Esophagus squamous epithelium (tissue), 5 donors: ENCODE measurements around the gene EIF2D. TPM values are rescaled to one million over a fixed set of nuclear protein-coding genes. Genes with fewer than 3 reads are reported as not detected.

Source experiments
- DNase-seq: peaks from one replicate; lab custom pipeline; 2025; lab: John Stamatoyannopoulos, UW
- H3K27ac ChIP-seq, 4 donors: fragments of 200-600 bp; sonication (generic); one replicate each; pipeline ENCODE4 v1.5.1; 2016 to 2019; ENCODE audit warnings: mild to moderate bottlenecking in 1 of 4
- H3K27me3 ChIP-seq, 4 donors: fragments of 200-600 bp; sonication (generic); 1 replicate in 3 of 4; 2 replicates in 1 of 4; pipeline versions ENCODE4 v1.5.1 to v1.6.0; 2017 to 2021; ENCODE audit warnings: antibody characterized with exemption in 1 of 4
- H3K36me3 ChIP-seq, 3 donors: fragments of 200-600 bp; sonication (generic); one replicate each; pipeline ENCODE4 v1.5.1; 2016 to 2019
- H3K4me1 ChIP-seq, 3 donors: fragments of 200-600 bp; sonication (generic); one replicate each; pipeline ENCODE4 v1.5.1; 2017 to 2019
- H3K4me3 ChIP-seq, 4 donors: fragments of 200-600 bp; sonication (generic); 1 replicate in 3 of 4; 2 replicates in 1 of 4; pipeline ENCODE4 v1.5.1; 2016 to 2019; ENCODE audit warnings: mild to moderate bottlenecking in 2 of 4, moderate library complexity in 1 of 4
- H3K9me3 ChIP-seq, 3 donors: fragments of 200-600 bp; sonication (generic); one replicate each; pipeline ENCODE4 v1.5.1; 2016 to 2019
- POLR2A ChIP-seq, 4 donors: fragments of 450-650 bp; IDR thresholded peaks; one replicate each; pipeline ENCODE4 v1.6.1; 2017; ENCODE audit warnings: antibody characterized with exemption in 4 of 4, mild to moderate bottlenecking in 4 of 4, moderate library complexity in 3 of 4
- WGBS, 2 donors: methylation state at CpG; one replicate each; pipeline ENCODE4 v1.1.5; 2018; 5-methylcytosine and 5-hydroxymethylcytosine counted together
- intact Hi-C: fragments of 100-400 bp; cut with DNase I; formaldehyde crosslinking; loops from one replicate; pipeline ENCODE4 v1.15.0; 2022
- total RNA-seq, 4 donors: library from RNA; depleted of rRNA; stranded (reverse); fragments of >200 nt; gene quantifications; one replicate each; pipeline ENCODE4 v1.1.0, GENCODE V29; 2016
- TF ChIP-seq, protein P1 (sequence below), 6 experiments: fragments of 450-650 bp in 4 of 6; fragments of 200-600 bp in 2 of 6; sonication (generic) in 2 of 6; IDR thresholded peaks; one replicate each; pipeline ENCODE4 v1.5.1; 2016 to 2019; ENCODE audit warnings: antibody characterized with exemption in 6 of 6, mild to moderate bottlenecking in 4 of 6, moderate library complexity in 4 of 6
- donor health status: DM: yes; HTN: yes; CAD: no.

EIF2D gene
- total RNA-seq, 4 donors from 2014 or later = 26.8 to 54.4 (median 42.2) TPM

GRCh38 chr1:206547104-206547503 lies 65.2 kb downstream of the EIF2D start:
- H3K27me3 ChIP-seq = no peaks in the 10 kb centered on the region
- H3K9me3 ChIP-seq = no peaks in the 10 kb centered on the region
- intact Hi-C loops = no loop called here
- H3K4me1 ChIP-seq = peaks cover 0 to 44% (median 5%) of the 10 kb centered on the region in 3 donors
- H3K27ac ChIP-seq = no peak overlapping the region
- no peak overlapping the region for H3K4me3 ChIP-seq
- peaks cover 0 to 14% (median 0%) of the 10 kb centered on the region in 3 donors for H3K36me3 ChIP-seq
- no peak for DNase-seq
- no peak for TF ChIP-seq POLR2A (IDR thresholded peaks at IDR 0.05)
- TF ChIP-seq, protein P1, sequence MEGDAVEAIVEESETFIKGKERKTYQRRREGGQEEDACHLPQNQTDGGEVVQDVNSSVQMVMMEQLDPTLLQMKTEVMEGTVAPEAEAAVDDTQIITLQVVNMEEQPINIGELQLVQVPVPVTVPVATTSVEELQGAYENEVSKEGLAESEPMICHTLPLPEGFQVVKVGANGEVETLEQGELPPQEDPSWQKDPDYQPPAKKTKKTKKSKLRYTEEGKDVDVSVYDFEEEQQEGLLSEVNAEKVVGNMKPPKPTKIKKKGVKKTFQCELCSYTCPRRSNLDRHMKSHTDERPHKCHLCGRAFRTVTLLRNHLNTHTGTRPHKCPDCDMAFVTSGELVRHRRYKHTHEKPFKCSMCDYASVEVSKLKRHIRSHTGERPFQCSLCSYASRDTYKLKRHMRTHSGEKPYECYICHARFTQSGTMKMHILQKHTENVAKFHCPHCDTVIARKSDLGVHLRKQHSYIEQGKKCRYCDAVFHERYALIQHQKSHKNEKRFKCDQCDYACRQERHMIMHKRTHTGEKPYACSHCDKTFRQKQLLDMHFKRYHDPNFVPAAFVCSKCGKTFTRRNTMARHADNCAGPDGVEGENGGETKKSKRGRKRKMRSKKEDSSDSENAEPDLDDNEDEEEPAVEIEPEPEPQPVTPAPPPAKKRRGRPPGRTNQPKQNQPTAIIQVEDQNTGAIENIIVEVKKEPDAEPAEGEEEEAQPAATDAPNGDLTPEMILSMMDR (IDR thresholded peaks at IDR 0.05) = no peak
- WGBS, 2 donors = 84 to 94% methylated on average over 6 to 7 of the region's 7 CpGs

- Histone ChIP-seq H3K27me3 (no peaks in the 10 kb centered on the region), H3K4me1 (peaks cover 3 to 39% (median 9%) of the 10 kb centered on the region in 3 donors), H3K9me3 (no peaks in the 10 kb centered on the region), H3K4me3 (no peak overlapping the region), H3K27ac (no peak overlapping the region), H3K36me3 (peaks cover 0 to 20% (median 0%) of the 10 kb centered on the region in 3 donors)
- no peak for DNase-seq
- TF ChIP-seq, protein P1 (IDR thresholded peaks at IDR 0.05) = no peak
- TF ChIP-seq POLR2A (IDR thresholded peaks at IDR 0.05) = no peak
- intact Hi-C loops = no loop called here
- WGBS, 2 donors = 86 to 93% methylated on average over 1 of the region's 1 CpG
Observed at GRCh38 chr1:206545351-206545750, 66.9 kb downstream of the EIF2D start.

DNA sequence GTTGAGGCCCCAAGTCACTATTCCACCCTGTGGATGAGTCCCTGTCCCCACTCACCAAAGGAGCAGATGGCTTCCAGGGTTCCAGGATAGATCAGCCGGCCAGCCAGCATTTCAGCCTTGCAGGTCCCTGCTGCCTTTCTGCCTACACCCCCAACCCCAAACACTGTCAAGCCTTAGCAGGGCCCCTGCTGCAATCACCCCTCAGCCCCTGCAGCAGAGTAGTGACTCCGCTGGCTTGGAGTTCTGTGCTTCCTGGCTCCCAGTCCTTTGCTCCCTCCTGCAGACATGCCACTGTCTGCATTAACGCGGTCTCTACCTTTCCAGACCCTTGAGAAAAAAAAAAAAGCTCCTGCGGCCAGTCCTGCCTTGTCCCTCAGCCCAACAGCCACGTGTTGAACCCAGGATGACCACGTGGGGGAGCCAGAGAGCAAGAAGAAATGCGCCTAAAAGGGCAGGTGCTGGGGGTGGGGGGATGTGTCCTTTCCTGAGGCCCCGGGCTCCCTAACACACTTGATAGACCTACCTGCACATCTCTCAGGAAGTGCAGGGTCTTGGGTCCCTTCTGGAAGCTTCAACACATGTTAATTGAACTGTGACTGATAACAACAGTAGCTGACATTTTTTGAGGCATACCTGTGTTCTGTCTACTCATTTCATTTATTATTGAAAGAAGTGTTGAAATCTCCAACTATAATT lies 67.6 kb downstream of the EIF2D start:
- Histone ChIP-seq H3K36me3 (peaks cover 0 to 23% (median 0%) of the 10 kb centered on the region in 3 donors), H3K27ac (no peak overlapping the region), H3K4me3 (no peak overlapping the region), H3K4me1 (peaks cover 9 to 39% (median 15%) of the 10 kb centered on the region in 3 donors), H3K27me3 (no peaks in the 10 kb centered on the region), H3K9me3 (no peaks in the 10 kb centered on the region)
- no peak for TF ChIP-seq POLR2A (IDR thresholded peaks at IDR 0.05)
- TF ChIP-seq, protein P1 (IDR thresholded peaks at IDR 0.05) = peak; percentile 68 to 86 (median 73)
- no peak for DNase-seq
- 16 to 23% methylated on average over 5 to 7 of the region's 9 CpGs for WGBS, 2 donors
- intact Hi-C loops = loop anchor here (5.0 kb wide), 1 partner anchor 38 kb away; no protein-coding TSS in a partner anchor

Other genes with a start within 250 kb of the EIF2D start
- 10 to 100 TPM; 12.6 to 23.7 (median 18.1) TPM for gene IKBKE, start 142.0 kb downstream of the EIF2D start, total RNA-seq
- gene RASSF5, start 104.9 kb downstream of the EIF2D start, total RNA-seq = 10 to 100 TPM; 29.2 to 85.3 (median 35.1) TPM
- gene DYRK3, start 23.1 kb upstream of the EIF2D start, total RNA-seq = 1 to 10 TPM; 2.5 to 9.1 (median 4.0) TPM
- 10 to 100 TPM; 37.8 to 50.7 (median 43.2) TPM for gene MAPKAPK2, start 72.4 kb upstream of the EIF2D start, total RNA-seq
- 10 to 100 TPM in 2 of 4 donors, under 1 TPM in 1, not detected in 1; 0.23 to 16.8 (median 16.3) TPM for gene IL19, start 158.3 kb upstream of the EIF2D start, total RNA-seq
- gene IL10, start 160.0 kb upstream of the EIF2D start, total RNA-seq = 1 to 10 TPM in 2 of 4 donors, under 1 TPM in 1, not detected in 1; 0.70 to 2.5 (median 1.5) TPM